Astrocyte of the spinal cord (primary cell): ENCODE measurements around the gene CCDC92.

ENCODE experiments used
- DNase-seq: peaks from one replicate; pipeline ENCODE4 v3.0.0; 2011; ENCODE audit warnings: low read depth, low spot score
- H3K4me3 ChIP-seq: 2 replicates; pipeline ENCODE4 v1.5.1; 2011; ENCODE audit warnings: low read depth, mild to moderate bottlenecking, low read length, moderate library complexity
- in situ Hi-C: cut with HindIII; loops from 2 replicates; pipeline ENCODE4 v1.10.0; 2017; ENCODE audit warnings: low sequenced_read_pairs
- TF ChIP-seq, protein P1 (sequence below): IDR thresholded peaks from 2 replicates; pipeline ENCODE4 v1.5.1; 2012; ENCODE audit warnings: low read depth, mild to moderate bottlenecking, low read length, inconsistent platforms

CCDC92 gene

DNA sequence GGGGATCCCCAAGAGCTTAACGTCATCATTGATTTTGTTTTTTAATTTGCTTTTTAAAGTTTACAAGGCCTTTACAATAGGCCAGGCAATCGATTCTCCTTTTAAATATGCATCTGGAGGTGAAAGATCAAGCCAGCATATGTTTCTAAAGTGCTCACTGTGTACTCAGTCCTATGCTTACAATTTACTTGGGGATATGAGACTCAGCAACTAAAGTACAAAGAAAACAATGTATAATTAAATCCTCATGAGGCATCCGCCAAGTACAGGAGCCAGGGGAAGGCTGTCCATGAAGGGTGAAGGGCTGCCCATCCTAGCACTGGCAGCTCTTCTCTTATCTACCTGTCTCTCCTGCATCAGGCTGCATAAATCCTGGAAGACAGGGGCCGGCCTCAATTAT, 11.8 kb downstream of the CCDC92 start:
- in situ Hi-C loops: no loop called here
- TF ChIP-seq, protein P1, sequence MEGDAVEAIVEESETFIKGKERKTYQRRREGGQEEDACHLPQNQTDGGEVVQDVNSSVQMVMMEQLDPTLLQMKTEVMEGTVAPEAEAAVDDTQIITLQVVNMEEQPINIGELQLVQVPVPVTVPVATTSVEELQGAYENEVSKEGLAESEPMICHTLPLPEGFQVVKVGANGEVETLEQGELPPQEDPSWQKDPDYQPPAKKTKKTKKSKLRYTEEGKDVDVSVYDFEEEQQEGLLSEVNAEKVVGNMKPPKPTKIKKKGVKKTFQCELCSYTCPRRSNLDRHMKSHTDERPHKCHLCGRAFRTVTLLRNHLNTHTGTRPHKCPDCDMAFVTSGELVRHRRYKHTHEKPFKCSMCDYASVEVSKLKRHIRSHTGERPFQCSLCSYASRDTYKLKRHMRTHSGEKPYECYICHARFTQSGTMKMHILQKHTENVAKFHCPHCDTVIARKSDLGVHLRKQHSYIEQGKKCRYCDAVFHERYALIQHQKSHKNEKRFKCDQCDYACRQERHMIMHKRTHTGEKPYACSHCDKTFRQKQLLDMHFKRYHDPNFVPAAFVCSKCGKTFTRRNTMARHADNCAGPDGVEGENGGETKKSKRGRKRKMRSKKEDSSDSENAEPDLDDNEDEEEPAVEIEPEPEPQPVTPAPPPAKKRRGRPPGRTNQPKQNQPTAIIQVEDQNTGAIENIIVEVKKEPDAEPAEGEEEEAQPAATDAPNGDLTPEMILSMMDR: no peak
- H3K4me3 ChIP-seq: no peak overlapping the region
- DNase-seq: no peak

DNA sequence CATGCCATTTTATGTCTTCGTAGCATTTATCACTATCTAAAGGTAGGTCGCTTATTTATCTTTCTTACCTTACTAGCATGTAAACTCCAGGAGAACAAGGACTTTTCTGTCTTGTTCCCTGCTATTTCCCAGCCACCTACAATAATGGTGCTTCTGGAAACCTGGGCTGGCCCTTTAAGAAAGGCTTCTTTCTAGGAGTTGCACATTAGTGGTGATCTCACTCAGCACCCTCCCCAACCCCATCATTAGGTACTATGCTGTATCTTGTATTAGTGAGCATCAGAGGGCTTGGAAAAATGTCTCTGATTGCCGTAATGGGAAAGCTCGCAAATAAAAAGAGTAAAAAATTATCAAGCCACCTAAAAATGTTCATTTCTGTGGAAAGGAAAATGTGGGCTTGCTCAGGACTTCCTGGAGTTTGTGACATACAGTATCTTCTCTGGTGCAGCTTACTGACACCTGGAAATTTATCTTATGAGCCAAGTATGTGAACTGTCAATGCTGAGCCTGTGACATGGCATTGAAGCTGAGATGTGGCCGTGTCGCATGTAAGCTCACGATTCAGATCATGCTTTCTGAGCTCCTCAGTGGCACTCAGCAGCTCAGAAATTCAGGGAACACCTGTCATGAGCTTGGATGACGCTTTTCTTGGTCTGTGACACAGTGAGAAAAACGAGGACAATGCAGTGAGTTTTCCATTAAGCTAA, 12.4 kb downstream of the CCDC92 start:
- TF ChIP-seq, protein P1: no peak
- in situ Hi-C loops: no loop called here
- DNase-seq: no peak
- no peak overlapping the region for H3K4me3 ChIP-seq

DNA sequence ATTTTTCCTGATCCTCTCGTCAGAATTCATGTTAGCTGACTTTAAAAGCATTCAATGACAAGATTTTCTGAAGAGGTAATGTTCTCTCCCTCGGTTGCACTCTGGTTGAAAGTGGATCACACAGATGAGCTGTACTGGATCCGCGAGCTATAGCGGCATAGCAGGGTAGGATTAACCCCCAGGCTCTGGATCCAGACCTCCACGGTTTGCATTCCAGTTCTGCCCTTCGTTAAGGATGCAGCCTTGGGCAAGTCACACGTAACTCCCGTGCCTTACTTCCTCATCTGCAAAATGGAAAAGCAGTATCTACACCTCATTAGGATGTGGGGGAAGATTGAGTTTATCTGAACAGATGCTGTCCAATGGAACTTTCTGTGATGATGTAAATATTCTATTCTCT, 13.8 kb downstream of the CCDC92 start:
- in situ Hi-C loops: no loop called here
- DNase-seq: no peak
- H3K4me3 ChIP-seq: no peak overlapping the region

DNA sequence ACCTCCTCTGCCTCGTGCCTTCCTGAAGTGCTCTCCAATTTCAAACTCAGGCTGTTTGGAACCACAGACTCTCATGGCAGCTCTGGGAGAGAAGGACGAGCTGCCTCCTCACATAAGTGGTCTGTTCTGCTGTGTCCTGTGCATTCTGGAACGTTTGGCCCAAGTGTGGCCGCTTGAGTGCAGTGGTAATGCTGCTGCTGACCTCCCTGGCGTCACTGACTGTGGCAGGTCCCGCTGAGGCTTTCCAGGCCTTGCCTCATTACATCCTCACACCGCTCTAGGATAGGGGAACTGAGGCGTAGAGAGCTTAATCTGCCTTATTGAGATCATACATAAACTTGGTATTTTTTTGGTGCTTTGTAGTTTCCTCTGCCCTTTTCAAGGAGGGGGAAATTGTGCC, 14.2 kb downstream of the CCDC92 start:
- no peak overlapping the region for H3K4me3 ChIP-seq
- TF ChIP-seq, protein P1: no peak
- DNase-seq: no peak
- in situ Hi-C loops: no loop called here

More for the DNA sequence above, 13.8 kb downstream of the CCDC92 start:
- TF ChIP-seq, protein P1: no peak

DNA sequence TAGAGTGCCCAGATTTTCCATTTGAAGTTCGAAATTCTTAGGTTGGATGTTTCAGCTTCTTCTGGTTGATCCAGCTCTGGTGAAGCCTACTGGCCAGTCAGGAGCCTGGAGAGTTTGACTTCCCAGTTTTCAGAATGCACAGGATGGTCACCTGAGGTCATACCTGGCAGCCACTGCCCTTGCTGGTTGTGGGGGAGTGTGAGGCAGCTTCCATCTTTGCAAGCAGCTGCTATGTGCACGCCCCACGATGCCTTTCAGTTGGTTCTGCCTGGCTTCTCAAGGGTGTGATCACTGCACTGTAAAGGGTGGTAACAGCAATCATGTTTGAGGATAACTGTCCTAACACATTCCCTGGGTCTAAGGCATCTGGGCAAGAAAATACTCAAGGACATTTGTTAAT, 15.4 kb downstream of the CCDC92 start:
- TF ChIP-seq, protein P1: no peak
- no peak overlapping the region for H3K4me3 ChIP-seq
- DNase-seq: no peak
- in situ Hi-C loops: no loop called here

DNA sequence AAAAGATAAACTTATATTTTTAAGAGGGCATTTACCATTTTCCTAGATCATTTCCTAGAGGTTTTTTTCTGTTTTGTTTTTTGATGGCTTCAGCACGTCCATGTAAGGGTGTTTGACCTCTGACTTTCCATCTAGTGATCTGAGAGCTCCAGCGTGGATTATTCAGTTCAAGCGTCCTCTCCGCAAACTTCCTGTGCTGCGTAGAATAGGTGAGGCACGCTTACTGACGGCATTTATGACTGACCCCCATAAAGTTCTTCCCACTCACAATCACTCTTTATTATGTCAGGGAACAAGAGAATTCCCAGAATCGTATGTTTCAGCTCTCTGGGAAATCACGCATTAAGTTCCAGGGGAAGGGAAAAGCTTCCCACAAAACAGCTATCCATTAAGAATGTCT, 16.4 kb downstream of the CCDC92 start:
- in situ Hi-C loops: no loop called here
- no peak for DNase-seq
- H3K4me3 ChIP-seq: no peak overlapping the region
- TF ChIP-seq, protein P1: no peak
